SK-N-SH treated with all-trans-retinoic acid at 6 μM for 48 hours (cell line): ENCODE data around the gene MACF1.

ENCODE experiments used
- ATAC-seq: fragments of 200-7000 bp; cut with Tn5 transposase; 3 replicates; pipeline ENCODE4 v1.9.1; 2020; ENCODE audit warnings: mild to moderate bottlenecking, moderate library complexity
- ARNTL ChIP-seq: fragments of 450-650 bp; formaldehyde crosslinking; IDR thresholded peaks from 2 replicates; pipeline ENCODE4 v1.5.0; 2020; ENCODE audit warnings: low read depth, mild to moderate bottlenecking, moderate library complexity, borderline replicate concordance
- BACH2 ChIP-seq: fragments of 250-450 bp; sonication (Bioruptor Pico); IDR thresholded peaks from 2 replicates; pipeline ENCODE4 v1.9.0; 2021; ENCODE audit warnings: mild to moderate bottlenecking, borderline replicate concordance
- CSDC2 ChIP-seq: fragments of 250-450 bp; sonication (Bioruptor Pico); IDR thresholded peaks from 2 replicates; pipeline ENCODE4 v1.5.0; 2020; ENCODE audit warnings: mild to moderate bottlenecking, moderate library complexity
- ESRRG ChIP-seq: fragments of 250-450 bp; sonication (Bioruptor Pico); IDR thresholded peaks from 2 replicates; pipeline ENCODE4 v1.6.1; 2021; ENCODE audit warnings: mild to moderate bottlenecking
- ISL1 ChIP-seq: fragments of 250-450 bp; sonication (Bioruptor Pico); IDR thresholded peaks from 2 replicates; pipeline ENCODE4 v2.1.2; 2022; ENCODE audit warnings: mild to moderate bottlenecking, moderate library complexity
- OSR1 ChIP-seq: fragments of 250-450 bp; sonication (Bioruptor Pico); IDR thresholded peaks from 2 replicates; pipeline ENCODE4 v1.8.0; 2022; ENCODE audit warnings: moderate library complexity, mild to moderate bottlenecking, inconsistent platforms
- PPARA ChIP-seq: fragments of 250-450 bp; sonication (Bioruptor Pico); IDR thresholded peaks from 2 replicates; pipeline ENCODE4 v1.5.0; 2020; ENCODE audit warnings: mild to moderate bottlenecking, borderline replicate concordance
- RARB ChIP-seq: fragments of 250-450 bp; sonication (Bioruptor Pico); IDR thresholded peaks from 2 replicates; pipeline ENCODE4 v1.8.0; 2021; ENCODE audit warnings: mild to moderate bottlenecking, moderate library complexity
- SNAI2 ChIP-seq: fragments of 250-450 bp; sonication (Bioruptor Pico); IDR thresholded peaks from 2 replicates; pipeline ENCODE4 v1.5.0; 2020; ENCODE audit warnings: mild to moderate bottlenecking, moderate library complexity
- TCF4 ChIP-seq: fragments of 250-450 bp; sonication (Bioruptor Pico); IDR thresholded peaks from 2 replicates; pipeline ENCODE4 v1.8.0; 2021; ENCODE audit warnings: mild to moderate bottlenecking, moderate library complexity, borderline replicate concordance
- ZC3H10 ChIP-seq: fragments of 250-450 bp; sonication (Bioruptor Pico); IDR thresholded peaks from 2 replicates; pipeline ENCODE4 v1.5.1; 2021; ENCODE audit warnings: mild to moderate bottlenecking, moderate library complexity
- ZFP30 ChIP-seq: fragments of 450-650 bp; formaldehyde crosslinking; IDR thresholded peaks from 2 replicates; pipeline ENCODE4 v1.5.0; 2022; ENCODE audit warnings: mild to moderate bottlenecking, moderate library complexity
- ZNF8 ChIP-seq: fragments of 450-650 bp; formaldehyde crosslinking; IDR thresholded peaks from 2 replicates; pipeline ENCODE4 v1.5.0; 2020; ENCODE audit warnings: mild to moderate bottlenecking, moderate library complexity
- TF ChIP-seq, protein P1 (sequence below): fragments of 250-450 bp; sonication (Bioruptor Pico); IDR thresholded peaks from 2 replicates; pipeline ENCODE4 v1.5.1; 2021; ENCODE audit warnings: mild to moderate bottlenecking, moderate library complexity
- TF ChIP-seq, protein P2 (sequence below): fragments of 250-450 bp; sonication (Bioruptor Pico); IDR thresholded peaks from 2 replicates; pipeline ENCODE4 v1.8.0; 2021; ENCODE audit warnings: low read depth, mild to moderate bottlenecking, moderate library complexity, borderline replicate concordance
- TF ChIP-seq, protein P3 (sequence below): fragments of 250-450 bp; sonication (Bioruptor Pico); IDR thresholded peaks from 2 replicates; pipeline ENCODE4 v1.8.0; 2020; ENCODE audit warnings: mild to moderate bottlenecking, moderate library complexity, borderline replicate concordance
- TF ChIP-seq, protein P4 (sequence below): fragments of 250-450 bp; sonication (Bioruptor Pico); IDR thresholded peaks from 2 replicates; pipeline ENCODE4 v1.5.1; 2020; ENCODE audit warnings: low read depth, mild to moderate bottlenecking, moderate library complexity

The MACF1 gene

DNA sequence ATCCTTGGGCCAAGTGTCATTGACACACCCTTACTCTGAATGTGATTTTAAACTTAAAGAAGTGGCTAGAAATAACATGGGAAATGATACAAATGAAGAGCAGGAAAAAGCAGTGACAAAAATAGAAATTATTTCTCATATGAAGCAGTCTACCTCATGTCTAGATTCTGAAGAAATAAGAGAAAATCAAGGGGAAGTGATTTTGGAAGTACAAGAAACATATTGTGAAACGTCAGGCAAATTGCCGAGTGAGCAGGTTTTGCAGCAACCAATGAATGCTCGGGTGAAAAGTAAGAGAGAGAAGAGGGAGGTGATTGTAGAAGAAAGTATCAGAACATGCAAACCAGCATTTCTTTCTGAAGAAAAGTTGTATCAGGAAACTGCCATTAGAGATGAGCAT is 130.7 kb downstream of the MACF1 start (continued):
- TF ChIP-seq, protein P1, sequence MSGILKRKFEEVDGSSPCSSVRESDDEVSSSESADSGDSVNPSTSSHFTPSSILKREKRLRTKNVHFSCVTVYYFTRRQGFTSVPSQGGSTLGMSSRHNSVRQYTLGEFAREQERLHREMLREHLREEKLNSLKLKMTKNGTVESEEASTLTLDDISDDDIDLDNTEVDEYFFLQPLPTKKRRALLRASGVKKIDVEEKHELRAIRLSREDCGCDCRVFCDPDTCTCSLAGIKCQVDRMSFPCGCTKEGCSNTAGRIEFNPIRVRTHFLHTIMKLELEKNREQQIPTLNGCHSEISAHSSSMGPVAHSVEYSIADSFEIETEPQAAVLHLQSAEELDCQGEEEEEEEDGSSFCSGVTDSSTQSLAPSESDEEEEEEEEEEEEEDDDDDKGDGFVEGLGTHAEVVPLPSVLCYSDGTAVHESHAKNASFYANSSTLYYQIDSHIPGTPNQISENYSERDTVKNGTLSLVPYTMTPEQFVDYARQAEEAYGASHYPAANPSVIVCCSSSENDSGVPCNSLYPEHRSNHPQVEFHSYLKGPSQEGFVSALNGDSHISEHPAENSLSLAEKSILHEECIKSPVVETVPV (CRISPR knock-in tag) = no peak

DNA sequence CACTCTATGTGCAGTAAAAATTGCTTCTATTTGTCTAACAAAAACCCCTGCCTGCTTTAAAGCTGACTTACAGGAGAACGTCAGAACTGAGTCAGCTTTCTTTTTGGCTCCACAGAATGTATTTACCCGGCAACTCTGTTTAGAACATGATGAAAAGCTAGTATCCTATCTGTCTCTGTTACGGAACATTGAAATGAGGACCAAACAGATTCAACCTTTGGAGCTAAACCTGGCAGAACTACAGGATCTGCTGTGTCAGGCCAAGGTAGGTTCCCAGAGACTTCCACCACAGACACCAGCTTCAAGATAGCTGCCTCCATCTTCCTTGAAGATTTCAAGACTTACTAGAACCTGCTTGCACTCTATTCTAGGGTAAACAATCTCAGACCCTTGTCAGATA is 132.6 kb downstream of the MACF1 start:
- no peak for TF ChIP-seq PPARA
- no peak for TF ChIP-seq ZC3H10 (CRISPR knock-in tag)
- no peak for TF ChIP-seq RARB
- no peak for TF ChIP-seq TCF4 (CRISPR knock-in tag)
- TF ChIP-seq ZNF8 (CRISPR knock-in tag) = no peak
- TF ChIP-seq, all 23 proteins: peak for 0
- ATAC-seq = no peak

DNA sequence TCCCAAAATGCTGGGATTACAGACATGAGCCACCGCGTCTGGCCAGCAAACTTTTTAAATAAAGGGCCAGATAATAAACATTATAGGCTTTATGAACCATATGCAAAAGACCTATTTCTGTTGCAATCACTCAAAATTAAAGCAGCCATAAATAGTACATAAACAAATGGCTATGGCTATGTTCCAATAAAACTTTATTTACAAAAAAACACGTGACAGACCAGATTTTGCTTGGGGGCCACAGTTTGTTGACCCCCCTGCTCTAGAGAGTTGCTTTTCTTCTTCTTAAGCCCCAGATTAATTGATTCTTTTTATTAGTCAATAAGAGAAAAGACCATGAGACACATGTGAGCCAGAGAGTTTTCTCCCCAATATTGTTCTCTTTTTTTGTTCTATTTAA is 138.3 kb downstream of the MACF1 start:
- TF ChIP-seq CSDC2 (CRISPR knock-in tag) = no peak
- no peak for TF ChIP-seq ZFP30 (CRISPR knock-in tag)
- TF ChIP-seq, protein P2, sequence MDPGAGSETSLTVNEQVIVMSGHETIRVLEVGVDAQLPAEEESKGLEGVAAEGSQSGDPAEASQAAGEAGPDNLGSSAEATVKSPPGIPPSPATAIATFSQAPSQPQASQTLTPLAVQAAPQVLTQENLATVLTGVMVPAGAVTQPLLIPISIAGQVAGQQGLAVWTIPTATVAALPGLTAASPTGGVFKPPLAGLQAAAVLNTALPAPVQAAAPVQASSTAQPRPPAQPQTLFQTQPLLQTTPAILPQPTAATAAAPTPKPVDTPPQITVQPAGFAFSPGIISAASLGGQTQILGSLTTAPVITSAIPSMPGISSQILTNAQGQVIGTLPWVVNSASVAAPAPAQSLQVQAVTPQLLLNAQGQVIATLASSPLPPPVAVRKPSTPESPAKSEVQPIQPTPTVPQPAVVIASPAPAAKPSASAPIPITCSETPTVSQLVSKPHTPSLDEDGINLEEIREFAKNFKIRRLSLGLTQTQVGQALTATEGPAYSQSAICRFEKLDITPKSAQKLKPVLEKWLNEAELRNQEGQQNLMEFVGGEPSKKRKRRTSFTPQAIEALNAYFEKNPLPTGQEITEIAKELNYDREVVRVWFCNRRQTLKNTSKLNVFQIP (CRISPR knock-in tag) = no peak
- no peak for TF ChIP-seq ESRRG
- no peak for TF ChIP-seq SNAI2 (CRISPR knock-in tag)
- TF ChIP-seq ISL1 (CRISPR knock-in tag) = no peak
- TF ChIP-seq, protein P3, sequence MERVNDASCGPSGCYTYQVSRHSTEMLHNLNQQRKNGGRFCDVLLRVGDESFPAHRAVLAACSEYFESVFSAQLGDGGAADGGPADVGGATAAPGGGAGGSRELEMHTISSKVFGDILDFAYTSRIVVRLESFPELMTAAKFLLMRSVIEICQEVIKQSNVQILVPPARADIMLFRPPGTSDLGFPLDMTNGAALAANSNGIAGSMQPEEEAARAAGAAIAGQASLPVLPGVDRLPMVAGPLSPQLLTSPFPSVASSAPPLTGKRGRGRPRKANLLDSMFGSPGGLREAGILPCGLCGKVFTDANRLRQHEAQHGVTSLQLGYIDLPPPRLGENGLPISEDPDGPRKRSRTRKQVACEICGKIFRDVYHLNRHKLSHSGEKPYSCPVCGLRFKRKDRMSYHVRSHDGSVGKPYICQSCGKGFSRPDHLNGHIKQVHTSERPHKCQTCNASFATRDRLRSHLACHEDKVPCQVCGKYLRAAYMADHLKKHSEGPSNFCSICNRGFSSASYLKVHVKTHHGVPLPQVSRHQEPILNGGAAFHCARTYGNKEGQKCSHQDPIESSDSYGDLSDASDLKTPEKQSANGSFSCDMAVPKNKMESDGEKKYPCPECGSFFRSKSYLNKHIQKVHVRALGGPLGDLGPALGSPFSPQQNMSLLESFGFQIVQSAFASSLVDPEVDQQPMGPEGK (CRISPR knock-in tag) = no peak
- TF ChIP-seq, protein P4, sequence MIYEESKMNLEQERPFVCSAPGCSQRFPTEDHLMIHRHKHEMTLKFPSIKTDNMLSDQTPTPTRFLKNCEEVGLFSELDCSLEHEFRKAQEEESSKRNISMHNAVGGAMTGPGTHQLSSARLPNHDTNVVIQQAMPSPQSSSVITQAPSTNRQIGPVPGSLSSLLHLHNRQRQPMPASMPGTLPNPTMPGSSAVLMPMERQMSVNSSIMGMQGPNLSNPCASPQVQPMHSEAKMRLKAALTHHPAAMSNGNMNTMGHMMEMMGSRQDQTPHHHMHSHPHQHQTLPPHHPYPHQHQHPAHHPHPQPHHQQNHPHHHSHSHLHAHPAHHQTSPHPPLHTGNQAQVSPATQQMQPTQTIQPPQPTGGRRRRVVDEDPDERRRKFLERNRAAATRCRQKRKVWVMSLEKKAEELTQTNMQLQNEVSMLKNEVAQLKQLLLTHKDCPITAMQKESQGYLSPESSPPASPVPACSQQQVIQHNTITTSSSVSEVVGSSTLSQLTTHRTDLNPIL (CRISPR knock-in tag) = no peak
- TF ChIP-seq PPARA = no peak
- no peak for TF ChIP-seq ARNTL (CRISPR knock-in tag)
- TF ChIP-seq OSR1 = no peak
- no peak for TF ChIP-seq ZNF8 (CRISPR knock-in tag)
- TF ChIP-seq, protein P1 (CRISPR knock-in tag) = no peak
- no peak for ATAC-seq

DNA sequence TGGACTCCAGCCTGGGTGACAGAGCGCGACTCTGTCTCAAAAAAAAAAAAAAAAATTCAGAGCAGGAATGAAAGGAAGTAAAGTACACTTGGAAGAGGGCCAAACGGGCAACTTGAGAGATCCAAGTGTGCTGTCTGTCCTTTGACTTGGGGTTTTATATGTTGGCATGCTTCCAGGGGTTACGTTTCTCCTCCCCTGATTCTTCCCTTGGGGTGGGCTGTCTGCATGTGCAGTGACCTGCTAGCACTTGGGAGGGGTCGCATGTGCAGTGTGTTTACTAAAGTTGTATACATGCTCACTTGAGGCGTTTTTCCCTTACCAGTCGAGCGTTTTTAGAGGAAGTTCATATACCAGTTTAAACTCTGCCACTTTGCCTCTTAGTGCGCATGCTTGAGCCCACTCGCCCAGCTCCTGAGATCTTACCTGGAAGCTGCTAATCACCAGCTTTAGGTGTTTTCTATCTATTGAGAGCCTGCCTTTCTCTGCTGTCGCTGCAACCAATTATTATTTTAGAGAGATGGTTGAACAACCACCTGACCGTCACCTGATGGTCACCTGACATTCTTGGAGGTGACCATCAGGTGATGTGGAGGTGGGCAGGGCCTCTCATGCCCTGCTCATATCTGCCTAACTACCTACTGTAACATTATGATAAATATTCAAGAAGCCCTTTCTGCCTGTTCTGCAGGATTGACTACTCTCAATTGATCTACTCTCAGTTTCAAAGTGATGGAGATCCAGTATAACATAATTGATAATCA is 140.1 kb downstream of the MACF1 start:
- TF ChIP-seq RARB (no peak), PPARA (no peak), BACH2 (no peak), ESRRG (no peak), OSR1 (no peak)
- no peak for ATAC-seq

DNA sequence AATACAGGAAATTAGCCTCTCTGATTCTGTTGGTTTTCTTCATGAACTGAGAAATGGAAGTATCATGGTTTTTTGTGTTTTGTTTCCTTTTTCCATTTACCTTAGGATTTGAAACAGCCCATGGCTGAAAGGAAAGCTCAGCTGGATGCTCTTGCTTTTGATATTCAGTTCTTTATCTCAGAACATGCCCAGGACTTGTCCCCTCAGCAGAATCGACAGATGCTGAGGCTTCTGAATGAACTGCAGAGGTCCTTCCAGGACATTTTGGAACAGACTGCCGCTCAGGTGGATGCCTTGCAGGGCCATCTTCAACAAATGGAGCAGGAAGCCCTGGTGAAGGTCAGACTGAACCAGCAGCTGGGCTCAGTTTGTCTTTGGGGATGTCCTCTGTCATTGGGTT is 142.4 kb downstream of the MACF1 start:
- ATAC-seq = no peak
- TF ChIP-seq, protein P3 (CRISPR knock-in tag) = no peak
- no peak for TF ChIP-seq ARNTL (CRISPR knock-in tag)
- no peak for TF ChIP-seq OSR1
- no peak for TF ChIP-seq BACH2
- no peak for TF ChIP-seq TCF4 (CRISPR knock-in tag)
- no peak for TF ChIP-seq ESRRG
- TF ChIP-seq ZNF8 (CRISPR knock-in tag) = no peak
- TF ChIP-seq ZFP30 (CRISPR knock-in tag) = no peak
- TF ChIP-seq SNAI2 (CRISPR knock-in tag) = no peak
- TF ChIP-seq, protein P4 (CRISPR knock-in tag) = no peak
- TF ChIP-seq RARB = no peak
- TF ChIP-seq, protein P1 (CRISPR knock-in tag) = no peak
